Mesothelial cell of epicardium (in vitro differentiated cells): ENCODE measurements around the gene CDC27. TPM values are rescaled to one million over a fixed set of nuclear protein-coding genes. Genes with fewer than 3 reads are reported as not detected.

Source experiments
- DNase-seq, 2 experiments: peaks; one replicate each; pipeline ENCODE4 v3.0.0; 2021; ENCODE audit warnings: low spot score in 2 of 2; ENCODE audit not compliant: unreplicated experiment in 2 of 2
- H3K27ac Mint-ChIP-seq: 2 replicates; pipeline ENCODE4 v1.8.0; 2021; ENCODE audit warnings: mixed read lengths
- H3K27me3 Mint-ChIP-seq: 2 replicates; pipeline ENCODE4 v1.8.0; 2021; ENCODE audit warnings: low read depth, mixed read lengths
- H3K36me3 Mint-ChIP-seq: 2 replicates; pipeline ENCODE4 v1.8.0; 2021; ENCODE audit warnings: mixed read lengths
- H3K4me1 Mint-ChIP-seq: 2 replicates; pipeline ENCODE4 v1.8.0; 2021; ENCODE audit warnings: mixed read lengths
- H3K4me3 Mint-ChIP-seq: 2 replicates; pipeline ENCODE4 v1.8.0; 2021; ENCODE audit warnings: mild to moderate bottlenecking, moderate library complexity, mixed read lengths
- H3K9me3 Mint-ChIP-seq: 2 replicates; pipeline ENCODE4 v1.8.0; 2021; ENCODE audit warnings: mixed read lengths
- CTCF ChIP-seq: fragments of 200-600 bp; sonication (generic); IDR thresholded peaks from one replicate; pipeline ENCODE4 v1.5.0; 2021; ENCODE audit warnings: antibody characterized with exemption; ENCODE audit not compliant: unreplicated experiment
- total RNA-seq: library from RNA; stranded (reverse); gene quantifications from 3 replicates; pipeline ENCODE4 v1.2.1, GENCODE V29; 2021

The CDC27 gene
- total RNA-seq, 1 donor from 2014 or later: 91.4 TPM

GRCh38 chr17:47204722-47205418, 15.8 kb upstream of the CDC27 start:
- H3K36me3 Mint-ChIP-seq: no peaks in the 10 kb centered on the region
- no peak for TF ChIP-seq CTCF
- DNase-seq: no peak
- peak overlapping the region; percentile 33 for H3K27ac Mint-ChIP-seq
- no peak overlapping the region for H3K4me3 Mint-ChIP-seq
- peaks cover 13% of the 10 kb centered on the region for H3K4me1 Mint-ChIP-seq
- H3K9me3 Mint-ChIP-seq: peaks cover 7% of the 10 kb centered on the region
- H3K27me3 Mint-ChIP-seq: no peaks in the 10 kb centered on the region

GRCh38 chr17:47203984-47204721, 15.1 kb upstream of the CDC27 start:
- Mint-ChIP-seq H3K4me1 (peaks cover 13% of the 10 kb centered on the region), H3K36me3 (no peaks in the 10 kb centered on the region), H3K27ac (no peak overlapping the region), H3K4me3 (no peak overlapping the region), H3K27me3 (no peaks in the 10 kb centered on the region), H3K9me3 (peaks cover 7% of the 10 kb centered on the region)
- DNase-seq: no peak
- TF ChIP-seq CTCF: no peak

GRCh38 chr17:47201166-47201565, 12.1 kb upstream of the CDC27 start:
- Mint-ChIP-seq H3K4me3 (no peak overlapping the region), H3K9me3 (peaks cover 7% of the 10 kb centered on the region), H3K4me1 (peaks cover 13% of the 10 kb centered on the region), H3K27me3 (no peaks in the 10 kb centered on the region), H3K27ac (no peak overlapping the region), H3K36me3 (no peaks in the 10 kb centered on the region)
- TF ChIP-seq CTCF: no peak
- DNase-seq: no peak

GRCh38 chr17:47200325-47200664, 11.2 kb upstream of the CDC27 start:
- Mint-ChIP-seq H3K27ac (no peak overlapping the region), H3K27me3 (no peaks in the 10 kb centered on the region), H3K9me3 (peaks cover 15% of the 10 kb centered on the region), H3K4me3 (no peak overlapping the region), H3K36me3 (no peaks in the 10 kb centered on the region), H3K4me1 (peaks cover 7% of the 10 kb centered on the region)
- TF ChIP-seq CTCF: no peak
- DNase-seq: no peak

- H3K27me3 Mint-ChIP-seq: no peaks in the 10 kb centered on the region
- H3K9me3 Mint-ChIP-seq: peaks cover 15% of the 10 kb centered on the region
- no peak overlapping the region for H3K27ac Mint-ChIP-seq
- no peak overlapping the region for H3K4me3 Mint-ChIP-seq
- TF ChIP-seq CTCF: no peak
- H3K4me1 Mint-ChIP-seq: peaks cover 1% of the 10 kb centered on the region
- H3K36me3 Mint-ChIP-seq: no peaks in the 10 kb centered on the region
- no peak for DNase-seq
These were observed 10.7 kb upstream of the CDC27 start for GRCh38 chr17:47199627-47200324.
